ENCODE results near the gene TGFB2. TPM values are rescaled to one million over a fixed set of nuclear protein-coding genes. Genes with fewer than 3 reads are reported as not detected.

TGFB2 gene
- total RNA-seq, 1 experiment from 2014 or later: 37.6 TPM

DNA sequence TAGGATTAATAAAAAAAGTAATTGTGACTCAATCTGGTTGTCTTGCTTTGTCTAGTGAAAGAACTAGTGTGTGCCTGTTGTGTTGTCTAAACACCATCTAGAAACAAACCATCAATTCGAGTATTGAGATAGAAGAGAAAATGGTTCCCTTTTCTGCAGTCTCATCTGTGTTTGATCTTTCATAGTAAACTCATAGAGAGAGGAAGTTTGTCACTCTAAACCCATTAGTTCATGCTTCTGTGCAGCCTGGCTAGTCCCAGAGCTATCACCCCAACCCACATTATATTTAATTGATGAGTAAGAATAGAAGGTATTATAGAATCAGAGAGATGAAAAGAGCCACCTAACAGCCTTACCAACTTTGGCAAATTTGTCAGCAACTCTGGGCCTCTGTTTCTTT lies 99.5 kb downstream of the TGFB2 start:
- intact Hi-C loops (cut with micrococcal nuclease; ENCODE audit: unreplicated experiment): no loop called here
- TF ChIP-seq, protein P1, sequence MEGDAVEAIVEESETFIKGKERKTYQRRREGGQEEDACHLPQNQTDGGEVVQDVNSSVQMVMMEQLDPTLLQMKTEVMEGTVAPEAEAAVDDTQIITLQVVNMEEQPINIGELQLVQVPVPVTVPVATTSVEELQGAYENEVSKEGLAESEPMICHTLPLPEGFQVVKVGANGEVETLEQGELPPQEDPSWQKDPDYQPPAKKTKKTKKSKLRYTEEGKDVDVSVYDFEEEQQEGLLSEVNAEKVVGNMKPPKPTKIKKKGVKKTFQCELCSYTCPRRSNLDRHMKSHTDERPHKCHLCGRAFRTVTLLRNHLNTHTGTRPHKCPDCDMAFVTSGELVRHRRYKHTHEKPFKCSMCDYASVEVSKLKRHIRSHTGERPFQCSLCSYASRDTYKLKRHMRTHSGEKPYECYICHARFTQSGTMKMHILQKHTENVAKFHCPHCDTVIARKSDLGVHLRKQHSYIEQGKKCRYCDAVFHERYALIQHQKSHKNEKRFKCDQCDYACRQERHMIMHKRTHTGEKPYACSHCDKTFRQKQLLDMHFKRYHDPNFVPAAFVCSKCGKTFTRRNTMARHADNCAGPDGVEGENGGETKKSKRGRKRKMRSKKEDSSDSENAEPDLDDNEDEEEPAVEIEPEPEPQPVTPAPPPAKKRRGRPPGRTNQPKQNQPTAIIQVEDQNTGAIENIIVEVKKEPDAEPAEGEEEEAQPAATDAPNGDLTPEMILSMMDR (IDR thresholded peaks at IDR 0.05; ENCODE audit: unreplicated experiment): no peak
- Mint-ChIP-seq H3K9me3 (ENCODE audit: low read depth, unreplicated experiment) (peaks cover 7% of the 10 kb centered on the region), H3K27ac (ENCODE audit: unreplicated experiment) (no peak overlapping the region), H3K27me3 (ENCODE audit: unreplicated experiment) (no peaks in the 10 kb centered on the region), H3K4me1 (ENCODE audit: low read depth, unreplicated experiment) (peaks cover 5% of the 10 kb centered on the region), H3K36me3 (ENCODE audit: insufficient read depth, unreplicated experiment) (peaks cover 4% of the 10 kb centered on the region), H3K4me3 (ENCODE audit: low read depth, unreplicated experiment) (no peak overlapping the region)
- CTCF ChIA-PET: no interaction called here
- DNase-seq: no peak
- BruUV-seq (replicated peaks): no TSS peak

GRCh38 chr1:218447010-218447689 lies 102.0 kb downstream of the TGFB2 start:
- DNase-seq: no peak
- no peak overlapping the region for H3K4me3 Mint-ChIP-seq (ENCODE audit: low read depth, unreplicated experiment)
- H3K9me3 Mint-ChIP-seq (ENCODE audit: low read depth, unreplicated experiment): peaks cover 7% of the 10 kb centered on the region
- CTCF ChIA-PET: interaction anchor here (0.7 kb wide), 1 partner anchor 521 kb away, joined by 3 read pairs; no protein-coding TSS in a partner anchor
- peaks cover 4% of the 10 kb centered on the region for H3K36me3 Mint-ChIP-seq (ENCODE audit: insufficient read depth, unreplicated experiment)
- peaks cover 5% of the 10 kb centered on the region for H3K4me1 Mint-ChIP-seq (ENCODE audit: low read depth, unreplicated experiment)
- no peaks in the 10 kb centered on the region for H3K27me3 Mint-ChIP-seq (ENCODE audit: unreplicated experiment)
- BruUV-seq (replicated peaks): no TSS peak
- no peak overlapping the region for H3K27ac Mint-ChIP-seq (ENCODE audit: unreplicated experiment)
- intact Hi-C loops (cut with micrococcal nuclease; ENCODE audit: unreplicated experiment): no loop called here
- TF ChIP-seq, protein P1 (IDR thresholded peaks at IDR 0.05; ENCODE audit: unreplicated experiment): no peak

DNA sequence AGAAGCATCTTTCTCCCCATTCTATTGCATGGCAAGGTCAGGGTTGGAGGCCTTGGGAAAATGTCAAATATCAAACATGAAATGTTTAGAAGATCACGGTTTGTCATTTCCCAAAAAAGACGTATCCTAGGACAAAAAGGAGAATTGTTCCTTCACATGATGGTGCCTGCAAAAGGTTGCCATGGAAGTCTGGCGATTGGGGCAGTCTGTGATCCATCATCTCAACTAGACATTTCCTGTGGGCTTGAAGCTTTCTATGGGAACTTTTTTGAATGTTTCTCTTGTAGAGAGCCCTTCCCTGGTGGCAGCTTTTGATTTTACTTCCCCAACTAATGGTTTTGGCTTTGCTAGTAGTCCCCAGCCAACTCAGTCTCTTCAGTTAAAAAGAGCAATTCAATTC lies 106.3 kb downstream of the TGFB2 start:
- intact Hi-C loops (cut with micrococcal nuclease; ENCODE audit: unreplicated experiment): no loop called here
- no peak for DNase-seq
- no peaks in the 10 kb centered on the region for H3K4me1 Mint-ChIP-seq (ENCODE audit: low read depth, unreplicated experiment)
- no peak overlapping the region for H3K4me3 Mint-ChIP-seq (ENCODE audit: low read depth, unreplicated experiment)
- H3K27me3 Mint-ChIP-seq (ENCODE audit: unreplicated experiment): no peaks in the 10 kb centered on the region
- CTCF ChIA-PET: no interaction called here
- BruUV-seq (replicated peaks): no TSS peak
- H3K36me3 Mint-ChIP-seq (ENCODE audit: insufficient read depth, unreplicated experiment): no peaks in the 10 kb centered on the region
- peaks cover 7% of the 10 kb centered on the region for H3K9me3 Mint-ChIP-seq (ENCODE audit: low read depth, unreplicated experiment)
- TF ChIP-seq, protein P1 (IDR thresholded peaks at IDR 0.05; ENCODE audit: unreplicated experiment): no peak
- no peak overlapping the region for H3K27ac Mint-ChIP-seq (ENCODE audit: unreplicated experiment)

DNA sequence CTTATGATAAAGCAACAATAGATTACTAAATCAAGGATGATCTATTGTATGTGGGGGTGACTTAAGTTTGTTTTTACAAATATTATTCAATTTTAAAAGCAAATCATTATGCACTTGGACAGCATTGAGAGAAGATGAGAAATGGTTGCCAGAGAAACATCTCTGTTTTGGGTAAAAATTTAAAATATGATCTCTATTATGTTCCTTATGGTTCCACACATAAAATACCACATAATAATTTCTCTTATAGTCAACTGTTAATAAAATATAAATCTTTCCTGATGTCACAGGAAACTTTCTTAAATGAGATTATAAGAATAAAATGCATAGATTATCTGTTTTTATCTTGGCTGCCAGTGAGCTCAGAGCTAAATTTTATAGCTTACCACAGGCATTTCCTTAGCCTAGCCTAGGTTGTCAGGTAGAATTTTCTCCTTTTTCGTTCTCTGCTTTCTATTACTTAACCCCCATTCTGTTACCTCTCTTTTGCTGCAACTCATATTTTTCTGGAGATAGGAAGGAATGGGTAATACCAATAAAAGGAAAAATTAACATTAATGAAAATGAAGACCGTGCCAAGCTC lies 109.7 kb downstream of the TGFB2 start:
- DNase-seq: no peak
- TF ChIP-seq, protein P1 (IDR thresholded peaks at IDR 0.05; ENCODE audit: unreplicated experiment): no peak
- H3K4me3 Mint-ChIP-seq (ENCODE audit: low read depth, unreplicated experiment): no peak overlapping the region
- H3K27me3 Mint-ChIP-seq (ENCODE audit: unreplicated experiment): no peaks in the 10 kb centered on the region
- CTCF ChIA-PET: no interaction called here
- H3K9me3 Mint-ChIP-seq (ENCODE audit: low read depth, unreplicated experiment): peaks cover 6% of the 10 kb centered on the region
- BruUV-seq (replicated peaks): no TSS peak
- H3K36me3 Mint-ChIP-seq (ENCODE audit: insufficient read depth, unreplicated experiment): peaks cover 2% of the 10 kb centered on the region
- H3K4me1 Mint-ChIP-seq (ENCODE audit: low read depth, unreplicated experiment): peaks cover 12% of the 10 kb centered on the region
- intact Hi-C loops (cut with micrococcal nuclease; ENCODE audit: unreplicated experiment): no loop called here
- no peak overlapping the region for H3K27ac Mint-ChIP-seq (ENCODE audit: unreplicated experiment)
